Suprapubic skin (tissue), 4 donors: ENCODE measurements around the gene DNAJC6.

ENCODE experiments used
- CTCF ChIP-seq, 2 donors: fragments of 200-600 bp in 1 of 2; fragments of 450-650 bp in 1 of 2; sonication (generic) in 1 of 2; IDR thresholded peaks; one replicate each; pipeline ENCODE4 v1.5.1; 2016 to 2019; ENCODE audit warnings: antibody characterized with exemption in 2 of 2, mild to moderate bottlenecking in 1 of 2, moderate library complexity in 1 of 2
- POLR2A ChIP-seq, 2 donors: fragments of 450-650 bp; IDR thresholded peaks; one replicate each; pipeline ENCODE4 v1.6.1; 2017; ENCODE audit warnings: antibody characterized with exemption in 2 of 2, mild to moderate bottlenecking in 2 of 2, moderate library complexity in 2 of 2
- POLR2AphosphoS5 ChIP-seq, 3 donors: sonication (generic); formaldehyde crosslinking; IDR thresholded peaks; one replicate each; pipeline ENCODE4 v1.6.1; 2017; ENCODE audit warnings: antibody characterized with exemption in 3 of 3

- no peak for TF ChIP-seq CTCF (IDR thresholded peaks at IDR 0.05)
- TF ChIP-seq POLR2A (IDR thresholded peaks at IDR 0.05): no peak
- no peak for TF ChIP-seq POLR2AphosphoS5 (IDR thresholded peaks at IDR 0.05)
These were observed 9.8 kb downstream of the DNAJC6 start for GRCh38 chr1:65319141-65319540.
